Measurements from ENCODE around the gene GALR2. TPM values are rescaled to one million over a fixed set of nuclear protein-coding genes. Genes with fewer than 3 reads are reported as not detected.
A peak's percentile ranks its signal among the peaks of the same experiment; 100 is the strongest.

The GALR2 gene
- total RNA-seq, 1 donor from 2014 or later = not detected

DNA sequence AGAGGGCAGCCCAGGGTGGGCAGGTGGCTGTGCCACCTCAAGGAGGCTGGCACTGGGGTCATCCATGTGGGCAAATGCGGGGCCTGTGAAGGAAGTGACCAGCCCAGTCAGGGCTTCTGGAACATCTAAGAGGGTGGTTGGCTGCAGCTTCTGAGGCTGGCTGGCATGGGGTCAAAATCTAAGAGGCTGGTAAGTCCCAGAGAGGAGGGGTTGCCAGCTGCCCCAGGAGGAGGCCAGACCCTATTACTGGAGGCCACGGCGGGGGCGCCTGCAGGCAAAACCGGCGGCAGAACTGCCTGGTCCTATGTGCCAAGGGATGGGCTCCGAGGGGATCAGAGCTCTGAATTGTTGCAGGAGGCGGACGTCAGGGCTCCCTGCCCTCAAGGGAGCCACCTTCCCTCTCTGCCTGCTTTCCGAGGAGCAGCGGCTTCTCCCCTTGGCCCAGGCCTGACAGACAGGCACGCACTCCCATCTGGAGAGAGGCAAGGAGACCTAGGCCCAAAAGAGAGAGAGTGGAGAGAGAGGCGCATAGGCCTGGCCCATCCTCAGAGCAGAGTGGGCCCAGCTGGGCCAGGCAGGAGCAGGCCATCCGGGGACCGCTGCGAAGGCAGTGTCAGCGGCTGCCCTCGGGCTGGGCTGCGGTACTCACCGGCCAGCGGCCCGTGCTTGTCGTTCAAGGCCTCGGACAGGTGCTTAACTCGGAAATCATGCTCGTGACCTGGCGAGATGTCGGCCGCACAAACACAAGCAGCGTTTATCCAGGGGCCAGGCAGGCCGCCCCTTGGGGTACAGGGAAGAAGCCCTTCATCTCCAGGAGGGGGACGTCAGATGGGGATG lies 15.3 kb downstream of the GALR2 start:
- ATAC-seq (peak; percentile 66), DNase-seq (no peak)
- intact Hi-C loops (cut with micrococcal nuclease) = no loop called here

GRCh38 chr17:76090517-76091129 lies 16.0 kb downstream of the GALR2 start:
- intact Hi-C loops (cut with micrococcal nuclease) = no loop called here
- ATAC-seq (no peak), DNase-seq (no peak)

DNA sequence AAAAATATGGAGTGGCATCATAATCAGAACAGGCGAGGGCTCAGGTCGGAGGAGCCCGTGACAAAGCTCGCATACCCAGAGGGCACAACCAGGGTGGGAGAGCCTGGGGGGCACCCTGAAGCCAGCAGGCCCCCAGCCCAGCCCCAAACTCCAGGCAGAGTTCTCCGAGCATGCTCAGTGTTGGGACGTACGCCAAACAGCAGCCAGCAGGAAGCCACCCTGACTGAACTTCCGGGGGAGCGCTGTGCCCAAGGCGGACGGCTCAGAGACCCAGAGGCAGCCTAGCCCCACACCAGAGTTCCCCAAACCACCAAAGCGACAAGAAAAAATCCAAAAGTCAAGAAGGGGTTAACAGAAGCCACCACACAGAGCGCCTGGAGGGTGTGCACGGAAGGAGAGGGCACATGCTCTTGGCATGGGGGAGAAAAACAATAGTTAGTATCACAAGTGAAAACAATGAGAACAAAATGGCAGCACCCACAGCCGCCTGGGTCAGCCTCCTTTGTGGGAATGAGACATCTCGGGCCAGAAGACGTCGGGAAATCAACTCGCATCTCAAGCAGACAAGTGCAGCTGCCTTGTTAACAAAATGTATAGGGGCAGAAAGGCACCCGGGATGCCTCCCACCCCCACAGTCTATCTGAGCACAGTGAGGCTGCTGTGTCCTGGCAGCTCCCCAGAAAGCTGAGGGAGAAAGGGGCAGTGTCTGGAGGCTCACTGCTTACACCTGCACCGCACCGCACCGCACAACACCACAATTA lies 17.1 kb downstream of the GALR2 start:
- intact Hi-C loops (cut with micrococcal nuclease) = no loop called here
- DNase-seq (no peak), ATAC-seq (no peak)

GRCh38 chr17:76092526-76093413 lies 18.2 kb downstream of the GALR2 start:
- intact Hi-C loops (cut with micrococcal nuclease) = no loop called here
- DNase-seq = no peak
- no peak for ATAC-seq

- ATAC-seq = no peak
- intact Hi-C loops (cut with micrococcal nuclease) = no loop called here
- DNase-seq = no peak
These were observed 19.5 kb downstream of the GALR2 start for GRCh38 chr17:76094046-76094445.

DNA sequence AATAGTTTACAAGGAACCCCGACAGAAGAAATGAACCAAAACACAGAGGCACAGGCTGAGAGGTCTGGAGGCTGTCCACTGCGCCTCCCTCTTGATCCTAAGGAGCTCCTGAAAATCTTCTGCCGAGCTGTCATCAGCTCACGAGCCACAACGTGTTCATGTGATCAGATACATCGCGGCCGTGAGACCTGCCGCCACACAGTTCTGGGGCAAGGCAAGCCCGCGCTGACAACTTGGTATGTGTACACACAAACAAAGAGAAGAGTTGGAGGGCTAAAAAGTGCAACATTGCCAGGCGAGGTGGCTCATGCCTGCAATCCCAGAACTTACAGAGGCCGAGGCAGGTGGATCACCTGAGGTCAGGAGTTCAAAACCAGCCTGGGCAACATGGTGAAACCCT lies 21.4 kb downstream of the GALR2 start:
- intact Hi-C loops (cut with micrococcal nuclease) = no loop called here
- DNase-seq (no peak), ATAC-seq (no peak)

- no peak for DNase-seq
- ATAC-seq = peak; percentile 53
- intact Hi-C loops (cut with micrococcal nuclease) = no loop called here
These were observed 23.2 kb downstream of the GALR2 start for GRCh38 chr17:76097716-76098295.

DNA sequence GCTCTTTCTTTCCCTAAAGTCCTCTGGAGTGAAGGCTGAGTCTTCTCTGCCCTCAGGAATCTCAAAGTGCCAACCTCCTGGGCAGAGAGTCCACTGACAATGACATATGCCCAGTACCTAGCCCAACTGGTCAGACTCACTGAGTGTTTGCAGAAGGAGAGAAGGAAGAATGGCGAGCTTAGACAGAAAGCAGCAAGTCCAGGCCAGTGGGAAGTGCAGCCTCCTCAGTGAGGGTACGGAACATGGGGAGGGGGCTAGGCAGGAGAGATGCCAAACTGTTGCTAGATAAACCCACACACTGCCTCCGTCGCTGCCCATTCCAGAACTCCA lies 28.3 kb downstream of the GALR2 start:
- intact Hi-C loops (cut with micrococcal nuclease) = no loop called here
- no peak for ATAC-seq
- DNase-seq = no peak

- peak; percentile 95 for DNase-seq
- ATAC-seq = peak; percentile 99
- intact Hi-C loops (cut with micrococcal nuclease) = no loop called here
These were observed 28.9 kb downstream of the GALR2 start, which contains the start of gene EXOC7 for GRCh38 chr17:76103274-76104139. TSS of gene EXOC7 (minus strand) at chr17:76103787. CDS start at chr17:76103692, 95 bp downstream.

- intact Hi-C loops (cut with micrococcal nuclease) = no loop called here
- ATAC-seq = no peak
These were observed 29.7 kb downstream of the GALR2 start for GRCh38 chr17:76104140-76104895.

GRCh38 chr17:76104896-76105231 lies 30.3 kb downstream of the GALR2 start:
- intact Hi-C loops (cut with micrococcal nuclease) = no loop called here
- DNase-seq = no peak
- ATAC-seq = no peak

More at GRCh38 chr17:76104140-76104895, 29.7 kb downstream of the GALR2 start:
- no peak for DNase-seq

DNA sequence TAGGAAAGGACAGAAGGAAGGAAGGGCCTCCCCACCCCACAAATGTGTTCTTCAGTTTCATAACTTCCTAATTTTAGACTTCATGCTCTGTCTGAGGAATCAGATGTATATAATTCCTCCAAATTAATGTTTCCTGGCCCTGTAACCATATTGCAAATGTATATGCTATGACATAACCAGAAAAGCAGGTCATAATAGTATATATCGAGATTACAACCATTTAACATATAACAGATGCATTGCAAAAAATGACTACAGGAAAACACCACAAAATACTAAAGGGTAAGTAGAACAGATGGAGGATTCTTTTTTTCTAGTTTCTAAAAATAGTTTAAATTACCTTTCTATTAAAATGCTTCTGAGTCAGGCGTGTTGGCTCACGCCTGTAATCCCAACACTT lies 32.1 kb downstream of the GALR2 start:
- DNase-seq = no peak
- ATAC-seq = no peak
- intact Hi-C loops (cut with micrococcal nuclease) = no loop called here

DNA sequence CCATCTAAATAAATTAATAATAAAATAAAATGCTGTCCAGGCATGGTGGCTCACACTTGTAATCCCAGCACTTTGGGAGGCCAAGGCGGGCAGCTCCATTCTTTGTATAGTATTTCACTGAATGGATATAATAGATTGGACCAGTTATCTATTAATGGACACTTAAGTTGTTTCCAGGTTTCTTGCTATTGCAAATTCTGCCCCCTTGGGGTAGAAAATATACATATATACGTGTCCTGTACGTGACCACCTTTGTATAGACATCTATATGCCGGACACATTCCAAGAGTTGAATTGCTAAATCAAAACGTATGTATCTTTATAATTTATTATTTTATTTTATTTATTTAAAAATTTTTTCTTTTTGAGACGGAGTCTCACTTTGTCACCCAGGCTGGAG lies 32.9 kb downstream of the GALR2 start:
- intact Hi-C loops (cut with micrococcal nuclease) = no loop called here
- no peak for DNase-seq
- no peak for ATAC-seq

GRCh38 chr17:76111956-76112355 lies 37.4 kb downstream of the GALR2 start:
- no peak for DNase-seq
- ATAC-seq = no peak
- intact Hi-C loops (cut with micrococcal nuclease) = no loop called here

DNA sequence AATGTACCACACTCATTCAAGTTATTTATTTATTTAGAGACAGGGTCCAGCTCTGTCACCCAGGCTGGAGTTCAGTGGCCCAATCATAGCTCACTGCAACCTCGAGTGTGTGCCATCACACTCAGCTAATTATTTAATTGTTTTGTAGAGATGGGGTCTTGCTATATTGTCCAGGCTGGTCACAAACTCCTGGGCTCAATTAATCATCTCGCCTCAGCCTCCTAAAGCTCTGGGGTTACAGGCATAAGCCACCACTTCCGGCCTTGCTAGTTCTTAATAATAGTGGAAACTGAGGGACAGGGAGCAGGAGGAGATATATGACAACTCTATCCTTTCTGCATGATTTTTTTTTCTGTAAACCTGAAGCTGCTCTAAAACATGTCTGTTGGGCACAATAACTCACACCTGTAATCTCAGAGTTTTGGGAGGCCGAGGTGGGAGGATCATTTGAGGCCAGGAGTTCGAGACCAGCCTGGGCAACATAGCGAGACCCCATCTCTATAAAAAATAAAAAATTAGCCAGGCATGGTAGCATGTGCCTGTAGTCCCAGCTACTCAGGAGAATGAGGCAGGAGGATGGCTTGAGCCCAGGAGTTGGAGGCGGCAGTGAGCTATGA lies 40.7 kb downstream of the GALR2 start:
- ATAC-seq (no peak), DNase-seq (no peak)
- intact Hi-C loops (cut with micrococcal nuclease) = no loop called here

DNA sequence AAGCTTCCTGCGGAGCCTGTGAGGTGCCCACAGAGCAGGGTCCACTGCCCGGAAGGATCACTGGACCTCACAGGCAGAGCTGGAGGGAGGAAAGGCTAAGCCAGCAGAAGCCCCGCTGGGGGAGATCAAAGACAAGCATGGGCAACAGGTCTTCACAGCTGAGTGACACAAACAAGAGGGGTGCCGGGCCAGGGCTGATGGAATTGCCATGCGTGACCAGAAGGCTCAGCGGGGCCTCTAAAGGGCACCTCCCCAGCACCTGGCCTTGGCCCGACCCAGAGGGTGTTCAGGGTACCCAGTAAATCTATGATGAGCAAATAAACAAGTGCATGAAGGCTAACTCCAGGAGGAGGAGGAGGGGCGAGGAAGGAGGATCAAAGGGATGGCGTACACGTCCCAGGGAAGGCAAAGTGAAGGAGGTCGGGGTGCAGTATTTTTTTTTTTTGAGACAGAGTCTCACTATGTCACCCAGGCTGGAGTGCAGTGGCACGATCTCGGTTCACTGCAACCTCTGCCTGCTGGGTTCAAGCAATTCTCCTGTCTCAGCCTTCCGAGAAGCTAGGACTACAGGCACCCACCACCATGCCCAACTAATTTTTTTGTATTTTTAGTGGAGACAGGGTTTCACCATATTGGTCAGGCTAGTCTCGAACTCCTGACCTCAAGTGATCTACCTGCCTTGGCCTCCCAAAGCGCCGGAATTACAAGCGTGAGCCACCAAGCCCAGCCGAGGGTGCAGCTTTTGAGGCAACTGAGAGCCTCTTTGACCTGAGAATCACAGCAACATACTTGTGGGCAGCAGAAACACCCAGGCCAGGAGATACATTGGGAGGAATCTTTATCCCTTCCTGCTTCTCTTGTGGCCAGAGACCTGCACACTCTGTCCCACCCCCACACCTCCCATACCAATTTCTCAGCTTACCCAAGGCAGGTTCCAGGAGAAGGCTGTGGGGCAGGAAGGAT lies 45.1 kb downstream of the GALR2 start:
- no peak for ATAC-seq
- no peak for DNase-seq
- intact Hi-C loops (cut with micrococcal nuclease) = no loop called here

Data from left ventricle myocardium superior (tissue), 1 donor.